Esophagus muscularis mucosa (tissue), 4 donors: ENCODE measurements around the gene ANO3.

Experiments
- EP300 ChIP-seq: sonication (generic); formaldehyde crosslinking; IDR thresholded peaks from one replicate; pipeline ENCODE4 v1.6.1; 2017; ENCODE audit warnings: antibody characterized with exemption
- POLR2A ChIP-seq: fragments of 450-650 bp; IDR thresholded peaks from one replicate; pipeline ENCODE4 v1.6.1; 2017; ENCODE audit warnings: antibody characterized with exemption, moderate library complexity, mild to moderate bottlenecking, low read depth
- POLR2AphosphoS5 ChIP-seq, 2 donors: sonication (generic); formaldehyde crosslinking; IDR thresholded peaks; one replicate each; pipeline ENCODE4 v1.6.1; 2017; ENCODE audit warnings: antibody characterized with exemption in 2 of 2
- TF ChIP-seq, protein P1 (sequence below), 3 experiments: fragments of 200-600 bp in 2 of 3; fragments of 450-650 bp in 1 of 3; sonication (generic) in 2 of 3; IDR thresholded peaks; one replicate each; pipeline ENCODE4 v1.5.1; 2017 to 2019; ENCODE audit warnings: antibody characterized with exemption in 3 of 3, mild to moderate bottlenecking in 2 of 3, moderate library complexity in 1 of 3

DNA sequence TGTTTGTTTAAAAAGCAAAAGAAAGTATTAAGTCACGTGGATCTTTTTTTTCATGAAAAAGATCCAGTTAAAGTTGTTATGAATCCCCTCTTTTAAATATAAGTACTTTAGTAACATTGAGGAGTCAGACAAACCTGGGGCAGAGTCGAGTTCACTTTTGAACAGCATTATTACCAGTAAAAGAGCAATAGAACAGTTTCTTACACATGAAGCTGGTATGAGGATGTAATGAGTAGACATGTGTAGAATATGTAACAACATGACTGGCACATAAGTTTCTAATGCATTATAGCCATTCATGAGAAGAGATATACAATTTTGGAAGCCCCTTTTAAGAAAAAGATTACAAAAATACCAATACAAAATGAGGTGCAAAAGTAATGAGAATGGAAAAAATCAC, 247.8 kb downstream of the ANO3 start:
- TF ChIP-seq EP300 (no peak), POLR2A (no peak), POLR2AphosphoS5 (IDR thresholded peaks at IDR 0.05) (no peak)
- TF ChIP-seq, protein P1, sequence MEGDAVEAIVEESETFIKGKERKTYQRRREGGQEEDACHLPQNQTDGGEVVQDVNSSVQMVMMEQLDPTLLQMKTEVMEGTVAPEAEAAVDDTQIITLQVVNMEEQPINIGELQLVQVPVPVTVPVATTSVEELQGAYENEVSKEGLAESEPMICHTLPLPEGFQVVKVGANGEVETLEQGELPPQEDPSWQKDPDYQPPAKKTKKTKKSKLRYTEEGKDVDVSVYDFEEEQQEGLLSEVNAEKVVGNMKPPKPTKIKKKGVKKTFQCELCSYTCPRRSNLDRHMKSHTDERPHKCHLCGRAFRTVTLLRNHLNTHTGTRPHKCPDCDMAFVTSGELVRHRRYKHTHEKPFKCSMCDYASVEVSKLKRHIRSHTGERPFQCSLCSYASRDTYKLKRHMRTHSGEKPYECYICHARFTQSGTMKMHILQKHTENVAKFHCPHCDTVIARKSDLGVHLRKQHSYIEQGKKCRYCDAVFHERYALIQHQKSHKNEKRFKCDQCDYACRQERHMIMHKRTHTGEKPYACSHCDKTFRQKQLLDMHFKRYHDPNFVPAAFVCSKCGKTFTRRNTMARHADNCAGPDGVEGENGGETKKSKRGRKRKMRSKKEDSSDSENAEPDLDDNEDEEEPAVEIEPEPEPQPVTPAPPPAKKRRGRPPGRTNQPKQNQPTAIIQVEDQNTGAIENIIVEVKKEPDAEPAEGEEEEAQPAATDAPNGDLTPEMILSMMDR (IDR thresholded peaks at IDR 0.05), result no peak
